ENCODE data around the gene CDH23.
A peak's percentile ranks its signal among the peaks of the same experiment; 100 is the strongest.

CDH23 gene

GRCh38 chr10:71370031-71370430 lies 26.7 kb upstream of the CDH23 start:
- no peak for DNase-seq

GRCh38 chr10:71371750-71372166 lies 25.0 kb upstream of the CDH23 start:
- peak; percentile 18 for DNase-seq

DNA sequence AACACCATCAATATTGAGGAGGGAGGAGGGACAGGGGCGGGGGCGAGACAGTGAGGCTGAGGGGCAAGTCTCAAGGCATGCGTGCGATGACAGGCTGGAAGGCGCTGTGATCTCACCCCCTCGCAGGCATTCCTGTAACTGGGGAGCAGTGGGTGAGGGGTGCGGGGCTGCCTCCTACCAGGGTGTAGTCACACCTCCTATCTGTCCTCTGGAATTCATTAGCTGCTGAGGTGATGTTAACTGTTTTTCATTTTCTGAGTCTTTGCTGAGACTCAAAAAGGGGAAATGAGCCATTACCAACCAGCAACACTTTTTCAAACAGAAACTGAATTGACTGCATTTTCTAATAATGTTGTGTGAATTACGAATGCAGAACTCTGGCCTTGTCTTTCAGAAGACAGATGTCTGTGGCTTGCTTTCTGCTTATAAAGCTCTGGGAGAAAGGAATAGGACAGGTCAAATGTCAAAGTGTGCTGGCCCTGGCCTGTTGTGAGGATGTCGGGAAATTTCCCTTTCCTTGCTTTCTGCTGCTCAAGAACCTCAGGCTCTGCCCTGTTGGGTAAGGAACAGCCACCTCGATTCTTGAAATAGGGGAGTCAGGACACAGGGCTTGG lies 23.7 kb upstream of the CDH23 start:
- no peak for DNase-seq

DNA sequence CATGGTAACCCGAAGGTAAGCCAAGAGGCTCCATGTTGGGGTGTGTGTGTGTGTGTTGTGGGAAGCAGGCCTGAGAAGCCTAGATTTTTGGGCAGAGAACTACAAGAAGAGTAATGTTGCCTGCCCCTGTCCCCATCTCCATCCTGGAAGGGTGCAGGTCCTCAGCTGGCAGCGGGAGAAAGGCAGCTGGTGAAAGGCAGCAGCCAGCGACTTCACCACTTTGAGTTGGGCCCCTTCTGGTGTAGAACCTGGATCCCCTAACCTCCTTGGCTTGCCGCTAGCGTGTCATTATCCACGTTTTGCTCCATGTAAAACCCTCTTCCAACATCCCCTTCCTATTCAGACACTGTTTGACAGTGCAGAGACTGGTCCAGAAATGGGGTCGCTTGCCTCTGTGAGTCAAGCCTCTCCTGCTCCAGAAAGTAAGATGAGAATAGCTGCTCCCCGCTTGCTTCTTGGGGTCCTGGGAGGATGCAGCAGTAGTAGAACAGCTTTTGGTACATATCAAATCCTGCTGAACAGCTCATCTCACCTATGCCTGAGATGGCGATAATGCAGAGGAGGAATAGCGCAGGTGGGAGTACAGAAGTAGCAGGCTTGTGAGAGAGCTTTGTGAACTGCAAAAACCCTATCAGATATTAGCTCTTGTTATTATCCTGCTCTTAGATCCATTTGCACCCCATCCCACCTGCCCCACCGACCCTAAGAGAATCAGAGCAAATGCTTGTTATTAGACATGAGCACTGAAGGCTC lies 22.1 kb upstream of the CDH23 start:
- no peak for DNase-seq

DNA sequence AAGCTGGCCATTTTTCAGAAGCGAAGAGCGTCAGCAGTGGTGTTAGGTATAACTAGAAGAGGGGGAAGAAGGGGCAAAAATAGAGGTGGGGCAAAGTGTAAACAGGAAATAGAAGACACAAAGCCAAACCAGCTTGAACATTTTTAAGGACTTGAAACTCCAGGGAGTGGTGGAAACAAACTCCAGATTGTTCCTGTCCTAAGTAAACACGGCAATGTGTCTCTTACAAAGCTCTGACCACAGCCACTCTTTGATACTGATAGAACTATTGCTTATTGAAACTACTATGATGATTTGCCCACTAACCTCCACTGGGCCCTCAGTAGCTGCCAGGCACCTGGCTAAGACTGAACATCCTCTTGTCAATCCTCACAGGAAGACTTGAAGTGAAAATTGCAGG lies 20.8 kb upstream of the CDH23 start:
- DNase-seq = no peak

- DNase-seq = peak; percentile 73
Measured at GRCh38 chr10:71378336-71379117, 18.2 kb upstream of the CDH23 start.

DNA sequence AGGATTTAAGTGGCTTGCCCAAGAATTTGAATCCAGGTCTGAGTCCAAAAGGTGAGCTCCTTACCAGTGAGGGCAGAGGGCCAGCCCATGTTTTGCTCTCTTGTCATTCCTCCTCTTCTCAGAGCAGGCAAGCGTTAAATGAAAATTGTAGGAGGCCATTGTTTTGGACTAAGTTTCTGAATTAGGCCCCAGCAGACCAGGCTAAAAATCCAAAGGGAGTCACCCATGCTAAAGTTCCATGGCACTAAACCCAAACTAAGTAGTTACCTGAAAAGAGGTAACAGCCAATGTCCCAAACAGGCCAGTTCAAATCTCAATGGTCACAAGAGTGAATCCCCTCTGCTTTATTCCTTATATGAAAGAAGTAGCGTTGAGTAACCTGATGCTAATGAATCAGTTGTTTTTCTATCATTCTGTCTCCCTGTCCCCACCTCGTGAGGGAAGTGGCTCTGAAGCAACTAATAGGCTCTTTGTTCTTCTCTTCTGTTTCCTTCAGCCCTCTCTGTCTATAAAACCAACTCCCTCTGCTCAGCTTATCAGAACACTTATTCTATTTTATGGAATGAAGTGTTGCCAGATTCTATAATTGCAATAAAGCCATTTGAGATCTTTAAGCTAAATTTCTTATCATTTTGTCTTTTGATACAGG lies 17.5 kb upstream of the CDH23 start:
- DNase-seq = no peak

- no peak for DNase-seq
Measured at GRCh38 chr10:71380841-71381240, 15.9 kb upstream of the CDH23 start.

- DNase-seq = no peak
Measured at GRCh38 chr10:71381611-71382010, 15.1 kb upstream of the CDH23 start.

DNA sequence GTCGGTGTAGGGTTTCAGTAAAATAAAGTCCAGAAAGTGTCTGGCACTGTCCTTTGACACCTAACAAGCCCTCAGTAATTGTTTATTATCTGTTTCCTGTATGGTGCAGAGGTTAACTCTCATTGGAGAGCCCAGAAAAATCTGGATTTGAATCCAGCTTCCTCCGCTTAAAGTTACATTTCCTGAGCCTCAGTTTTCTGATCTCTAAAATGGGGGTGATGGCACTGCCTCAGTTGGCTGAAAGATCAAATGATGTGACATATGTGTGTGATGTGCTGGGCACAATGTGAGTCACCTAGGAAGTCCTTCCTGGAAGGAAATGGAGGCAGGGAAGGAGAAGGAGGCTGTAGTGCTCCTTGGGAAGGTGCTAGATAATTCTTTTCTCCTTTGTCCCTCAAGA lies 14.7 kb upstream of the CDH23 start:
- DNase-seq = no peak

- DNase-seq = peak; percentile 60
Measured at GRCh38 chr10:71382757-71383156, 14.0 kb upstream of the CDH23 start.

DNA sequence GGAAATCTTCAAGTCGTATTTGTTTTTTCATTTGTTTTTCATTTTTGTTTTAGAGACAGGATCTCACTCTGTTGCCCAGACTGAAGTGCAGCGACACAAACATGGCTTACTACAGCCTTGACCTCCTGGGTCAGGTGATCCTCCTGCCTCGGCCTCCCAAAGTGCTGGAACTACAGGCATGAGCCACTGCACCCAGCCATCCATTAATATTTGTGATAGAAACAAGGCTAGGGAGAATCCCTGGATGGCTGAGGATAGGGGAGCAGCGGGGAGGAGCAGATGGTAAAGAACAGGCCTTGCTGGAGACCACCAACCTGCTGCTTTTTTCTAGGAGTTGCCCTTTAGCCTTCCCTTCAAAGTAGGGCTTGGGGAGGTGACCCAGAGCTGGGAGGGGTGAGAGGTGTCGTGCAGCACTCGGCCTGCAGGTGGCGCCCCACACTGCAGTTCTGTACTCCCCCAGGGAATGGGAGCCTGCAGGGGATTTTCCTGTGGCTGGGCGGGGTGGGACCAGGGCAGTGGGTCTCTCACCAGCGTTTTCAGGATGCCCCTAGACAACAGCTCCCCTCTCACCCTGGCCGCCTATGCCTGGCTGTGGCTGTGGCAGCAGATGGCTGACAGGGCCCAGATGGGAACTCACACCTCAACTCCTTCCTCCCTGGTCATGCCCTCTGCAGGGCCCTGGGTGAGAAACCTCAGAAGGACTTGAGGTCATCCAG lies 12.6 kb upstream of the CDH23 start:
- DNase-seq = no peak

DNA sequence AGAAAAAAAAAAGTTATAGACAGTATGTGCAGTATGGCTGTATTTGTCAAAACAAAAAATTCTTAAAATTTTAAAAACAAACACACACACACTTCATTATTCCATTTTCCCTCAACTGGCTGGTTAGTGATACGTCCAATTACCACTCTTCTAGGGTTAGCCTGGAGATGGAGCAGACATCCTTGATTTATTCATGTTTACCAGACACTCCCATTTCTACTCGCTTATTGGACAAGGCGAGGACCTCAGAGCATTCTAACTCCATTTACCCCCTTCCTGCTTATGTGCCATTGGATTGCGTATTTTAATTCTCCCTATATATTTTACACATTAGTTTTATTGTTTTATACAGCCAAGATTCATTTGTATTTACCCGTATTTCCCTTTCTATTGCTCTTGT lies 8.5 kb upstream of the CDH23 start:
- DNase-seq = no peak

DNA sequence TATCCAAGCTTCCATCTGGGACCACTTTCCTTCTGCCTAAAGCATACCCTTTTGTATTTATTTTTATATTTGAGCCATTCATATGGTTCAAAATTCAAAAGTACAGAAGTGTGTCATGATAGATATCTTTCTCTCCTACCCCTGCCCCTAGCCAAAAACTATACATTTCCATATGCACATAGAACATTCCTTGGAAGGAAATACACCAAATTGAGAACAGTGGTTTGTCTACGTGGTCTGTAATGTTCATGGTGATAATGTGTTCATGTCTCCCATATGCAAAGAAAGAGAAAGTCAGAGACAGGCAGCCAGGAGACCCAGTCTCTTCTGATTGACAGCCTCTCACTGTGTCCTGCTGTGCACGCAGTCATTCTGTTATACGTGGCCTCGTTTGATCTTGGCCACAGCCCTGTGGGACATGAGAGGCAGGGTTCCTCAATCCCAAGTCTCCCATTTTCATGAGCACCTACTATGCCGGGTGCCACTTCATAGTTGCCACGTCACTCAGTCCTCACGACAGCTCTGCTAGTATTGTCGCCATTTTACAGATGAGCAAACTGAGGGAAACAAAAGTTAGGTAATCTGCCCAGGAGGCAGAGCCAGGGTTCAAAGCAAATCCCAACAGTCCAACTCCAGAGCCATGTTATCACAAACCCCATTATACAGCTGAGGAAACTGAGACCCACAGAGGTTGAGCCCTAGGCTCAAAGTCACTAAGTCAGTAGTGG lies 8.0 kb upstream of the CDH23 start:
- DNase-seq = no peak

DNA sequence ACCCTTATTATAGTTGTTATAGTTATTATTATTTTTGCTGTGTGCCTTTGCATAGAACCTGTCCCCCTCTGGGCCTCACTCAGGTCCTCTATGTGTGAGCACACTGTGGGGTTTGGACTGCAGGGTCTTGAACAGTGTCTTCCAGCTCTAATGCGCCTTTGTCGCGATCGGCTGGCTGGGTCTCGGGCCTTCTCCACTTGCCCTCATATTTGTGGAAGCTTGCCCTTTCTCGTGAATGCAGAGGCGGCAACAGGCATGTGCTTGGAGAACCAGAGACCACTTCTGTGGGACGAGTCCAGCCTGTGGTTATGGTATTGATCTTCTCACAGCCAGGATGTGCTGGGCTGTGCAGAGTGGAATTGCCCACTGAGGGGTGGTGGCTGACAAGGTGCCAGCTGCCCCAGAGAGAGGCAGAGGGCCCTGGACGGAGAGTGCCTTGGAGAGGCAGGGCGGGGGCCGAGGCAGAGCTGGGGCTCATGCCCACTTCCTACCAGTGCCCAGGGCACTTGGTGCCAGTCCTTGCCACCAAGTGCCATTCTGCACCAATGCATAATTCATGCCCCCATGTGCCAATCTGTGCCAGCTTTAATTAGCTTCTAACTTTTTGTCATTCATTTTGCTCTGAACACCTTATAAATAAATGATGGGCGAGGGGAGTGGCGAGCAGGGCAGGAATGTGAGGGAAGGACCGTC lies 6.8 kb upstream of the CDH23 start:
- no peak for DNase-seq

GRCh38 chr10:71390461-71390835 lies 6.3 kb upstream of the CDH23 start:
- DNase-seq = no peak

DNA sequence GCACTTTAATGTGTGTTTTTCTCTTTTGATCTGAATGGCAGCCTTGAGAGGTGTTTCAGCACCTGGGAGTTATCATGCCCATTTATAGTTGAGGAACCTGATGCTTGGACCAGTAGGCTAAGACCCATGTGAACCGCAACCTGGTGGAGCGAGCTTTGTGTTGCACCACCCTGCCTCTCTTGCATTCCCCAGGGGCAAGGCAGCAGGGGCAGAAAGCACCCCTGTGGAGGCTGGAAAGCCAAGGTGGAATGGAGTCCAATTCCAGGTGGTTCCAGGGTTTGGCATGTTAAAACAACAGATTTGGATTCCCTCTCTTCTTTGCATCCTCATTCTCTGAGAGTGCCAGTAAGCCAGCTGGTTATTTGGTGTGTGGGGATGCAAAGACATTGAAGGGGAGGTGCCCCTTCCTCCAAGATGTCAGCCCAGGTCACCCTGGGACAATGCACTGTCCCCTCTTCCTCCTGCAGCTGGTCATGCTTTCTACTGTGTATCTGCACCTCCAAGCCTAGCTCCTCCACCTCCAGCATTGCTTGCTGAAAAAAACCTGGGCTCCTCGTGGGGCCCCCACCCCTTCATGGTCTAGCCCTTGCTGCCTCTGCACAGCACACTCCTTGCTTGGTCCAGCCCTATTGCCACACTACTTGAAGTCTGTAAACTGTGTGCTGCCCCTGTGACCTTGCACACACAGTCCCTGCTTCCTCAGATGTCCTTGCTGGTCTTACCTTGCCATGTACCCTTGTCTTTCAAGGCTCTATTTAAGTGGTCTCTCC lies 5.6 kb upstream of the CDH23 start:
- no peak for DNase-seq

DNA sequence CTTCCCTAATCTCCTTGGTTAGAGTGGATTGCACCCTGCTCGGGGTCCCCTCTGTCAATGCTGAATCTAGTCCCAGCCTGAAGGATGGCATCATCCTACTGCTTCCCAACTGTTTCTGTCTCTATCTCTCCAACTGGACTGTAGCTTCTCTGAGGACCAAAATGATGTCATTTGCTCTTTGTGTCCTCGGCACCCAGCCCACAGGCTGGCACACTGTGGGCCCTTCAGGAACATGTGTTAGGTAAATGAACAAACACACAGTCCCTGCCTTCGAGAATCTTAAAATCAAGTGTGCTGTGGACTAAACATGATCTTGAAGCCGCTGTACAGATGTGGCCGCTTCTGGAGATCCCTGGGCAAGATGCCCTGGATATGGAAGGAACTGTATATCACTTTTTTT lies 5.0 kb upstream of the CDH23 start:
- no peak for DNase-seq

DNA sequence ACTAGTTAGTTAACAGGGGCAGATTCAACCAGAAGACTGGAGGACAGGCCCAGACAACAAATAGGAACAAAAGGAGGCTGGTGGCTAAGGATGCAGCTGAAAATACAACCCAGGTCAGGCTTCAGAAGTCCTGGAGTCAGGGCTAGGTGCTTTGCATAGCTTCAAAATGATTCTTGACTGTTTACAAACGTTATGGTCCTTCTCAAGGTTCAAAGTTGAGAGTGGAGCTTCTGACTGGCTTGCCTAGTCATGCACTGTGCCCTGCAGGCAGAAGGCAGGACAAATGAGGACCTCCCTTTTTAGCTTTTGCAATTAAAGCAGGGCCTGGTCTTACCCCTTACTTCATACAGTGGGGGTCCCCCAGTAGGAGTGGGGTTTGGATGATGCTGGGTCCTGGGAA lies 4.4 kb upstream of the CDH23 start:
- no peak for DNase-seq
